GM12878 (cell line): Measurements from ENCODE around the gene WNT5A. TPM values are rescaled to one million over a fixed set of nuclear protein-coding genes. Genes with fewer than 3 reads are reported as not detected.

ENCODE experiments used
- ATAC-seq: fragments of 200-7000 bp; cut with Tn5 transposase; 3 replicates; pipeline ENCODE4 v1.9.1; 2020; ENCODE audit warnings: mild to moderate bottlenecking, moderate library complexity
- BruUV-seq: library from RNA; stranded (reverse); fragments of 400-500 nt; replicated peaks from 2 replicates; lab custom pipeline; 2021; lab: Mats Ljungman, UMichigan
- CTCF ChIA-PET: fragments of 300-600 bp; sonication (Branson Sonifier 250); formaldehyde crosslinking; extraction: SDS; loops from one replicate; lab custom pipeline; 2021; ENCODE audit warnings: inconsistent platforms; lab: Yijun Ruan, JAX
- POLR2A ChIA-PET: fragments of 350-600 bp; formaldehyde crosslinking; extraction: SDS; loops from one replicate; lab custom pipeline; 2021; ENCODE audit warnings: inconsistent platforms; lab: Charles Lee
- RAD21 ChIA-PET: fragments of 300-600 bp; sonication (Branson Sonifier 250); formaldehyde crosslinking; loops from one replicate; lab custom pipeline; 2023; ENCODE audit warnings: antibody characterized with exemption; ENCODE audit not compliant: unreplicated experiment; lab: Charles Lee
- SMC1A ChIA-PET: fragments of 300-600 bp; sonication (Branson Sonifier 250); formaldehyde crosslinking; loops from one replicate; lab custom pipeline; 2023; ENCODE audit not compliant: unreplicated experiment, uncharacterized antibody; lab: Charles Lee
- DNase-seq: peaks from one replicate; pipeline ENCODE4 v3.0.0-alpha.2; 2011; ENCODE audit warnings: low read depth, low spot score
- FAIRE-seq: peaks from 3 replicates; lab custom pipeline; 2011; peaks lifted over from hg19 to GRCh38; lab: Jason Lieb, UNC
- H2AFZ ChIP-seq: 2 replicates; pipeline ENCODE4 v1.6.0; 2011; ENCODE audit warnings: low read depth, low read length, control low read depth; ENCODE audit not compliant: control insufficient read depth
- H3K27ac ChIP-seq: 2 replicates; pipeline ENCODE4 v1.5.1; 2011; ENCODE audit warnings: control low read depth; ENCODE audit not compliant: control insufficient read depth, insufficient read depth
- H3K27me3 ChIP-seq, 2 experiments: replicated peaks in 1 of 2; 2 replicates each; pipeline versions ENCODE4 v1.6.0 to v1.6.1; 2011; ENCODE audit warnings: low read length in 1 of 2; ENCODE audit not compliant: control insufficient read depth in 2 of 2, insufficient read depth in 2 of 2
- H3K36me3 ChIP-seq, 2 experiments: 2 replicates each; pipeline ENCODE4 v1.5.1; 2011; ENCODE audit warnings: low read length in 1 of 2; ENCODE audit not compliant: control insufficient read depth in 2 of 2, insufficient read depth in 2 of 2
- H3K4me1 ChIP-seq: 2 replicates; pipeline ENCODE4 v1.6.1; 2011; ENCODE audit warnings: mild to moderate bottlenecking, low read length, moderate library complexity, mixed read lengths; ENCODE audit not compliant: control insufficient read depth, insufficient read depth
- H3K4me2 ChIP-seq: 2 replicates; pipeline ENCODE4 v1.6.0; 2011; ENCODE audit warnings: control low read depth; ENCODE audit not compliant: control insufficient read depth, insufficient read depth
- H3K4me3 ChIP-seq: fragments of 200-600 bp; sonication (generic); 2 replicates; pipeline ENCODE4 v1.5.1; 2016
- H3K79me2 ChIP-seq: 2 replicates; pipeline ENCODE4 v1.6.0; 2011; ENCODE audit warnings: low read length; ENCODE audit not compliant: control insufficient read depth, insufficient read depth
- H3K9ac ChIP-seq: 2 replicates; pipeline ENCODE4 v1.8.0; 2011; ENCODE audit warnings: low read length, control low read depth, mixed read lengths; ENCODE audit not compliant: control insufficient read depth, insufficient read depth
- H3K9me3 ChIP-seq: replicated peaks from 3 replicates; pipeline ENCODE4 v1.5.1; 2011; ENCODE audit warnings: mild to moderate bottlenecking, low read length; ENCODE audit not compliant: control insufficient read depth, insufficient read depth
- H4K20me1 ChIP-seq: 2 replicates; pipeline ENCODE4 v1.6.0; 2011; ENCODE audit not compliant: control insufficient read depth, insufficient read depth
- CTCF ChIP-seq, 3 experiments: IDR thresholded peaks in 2 of 3; conservative IDR thresholded peaks in 1 of 3; 2 replicates each; pipeline ENCODE4 v1.5.1; 2011; ENCODE audit warnings: low read depth in 3 of 3, low read length in 3 of 3, mild to moderate bottlenecking in 3 of 3, control low read depth in 2 of 3, moderate library complexity in 2 of 3, inconsistent platforms in 1 of 3, mixed read lengths in 1 of 3; ENCODE audit not compliant: control insufficient read depth in 2 of 3, insufficient read depth in 1 of 3; ENCODE audit errors: extremely low read depth in 1 of 3
- PBX3 ChIP-seq: IDR thresholded peaks from 2 replicates; pipeline ENCODE4 v1.6.1; 2011; ENCODE audit warnings: mild to moderate bottlenecking, low read depth, low read length, moderate library complexity; ENCODE audit not compliant: insufficient replicate concordance
- RAD21 ChIP-seq: IDR thresholded peaks from 2 replicates; pipeline ENCODE4 v1.6.1; 2011; ENCODE audit warnings: mild to moderate bottlenecking, low read depth, low read length, moderate library complexity; ENCODE audit not compliant: insufficient read depth
- SMC3 ChIP-seq: IDR thresholded peaks from 2 replicates; pipeline ENCODE4 v1.6.1; 2011; ENCODE audit warnings: low read length, improper control_type of control experiment, borderline replicate concordance
- WGBS: methylation state at CpG from one replicate; pipeline ENCODE4 v1.1.6; 2016; ENCODE audit warnings: low lambda C conversion rate; ENCODE audit not compliant: insufficient replicate concordance, insufficient coverage; ENCODE audit errors: missing lambda C conversion rate; 5-methylcytosine and 5-hydroxymethylcytosine counted together
- in situ Hi-C: fragments of 300-500 bp; cut with MboI; formaldehyde crosslinking; loops from 9 replicates; pipeline ENCODE4 v1.14.3; 2018; ENCODE audit warnings: mixed read lengths
- intact Hi-C: fragments of 100-400 bp; cut with micrococcal nuclease; formaldehyde crosslinking; loops from one replicate; pipeline ENCODE4 v1.14.2; 2022; ENCODE audit not compliant: unreplicated experiment
- polyA plus RNA-seq, 11 experiments: library from polyadenylated mRNA; depleted of rRNA in 4 of 11; unstranded in 6 of 11; stranded (reverse) in 5 of 11; fragments of >200 nt; fragmentation: Nextera tagmentation in 4 of 11; fragmentation: Illumina TruSeq in 1 of 11; extraction: Ambion mirVana in 4 of 11; extraction: Trizol in 1 of 11; gene quantifications; 1 replicate in 1 of 11; 2 replicates in 10 of 11; pipeline versions ENCODE4 v1.2.1 to v1.2.3, GENCODE V29; 2011 to 2016; ENCODE audit warnings: inconsistent platforms in 2 of 11, missing spikeins in 2 of 11, low read depth in 1 of 11
- total RNA-seq, 4 experiments: library from RNA; depleted of rRNA in 3 of 4; stranded (reverse); fragments of >200 nt in 3 of 4; fragmentation: Illumina TruSeq in 1 of 4; extraction: Trizol in 1 of 4; gene quantifications; 2 replicates each; pipeline versions ENCODE4 v1.2.1 to v1.2.3, GENCODE V29; 2013 to 2021

WNT5A gene
- total and polyA plus RNA-seq, 10 of the 15 experiments (the other 5 are each of a cell fraction or from before 2014, with no cell fraction given) = 0.06 to 2.8 (median 0.39) TPM

GRCh38 chr3:55434789-55435188, 52.3 kb downstream of the WNT5A start:
- ChIA-PET POLR2A (no interaction called here), CTCF (interaction anchor here (0.8 to 2.8 kb wide), 7 partner anchors 9 to 816 kb away, joined by 3 to 13 read pairs (median 4); no protein-coding TSS in a partner anchor), RAD21 (interaction anchor here (1.2 kb wide), 1 partner anchor 287 kb away, joined by 8 read pairs; no protein-coding TSS in a partner anchor)
- no peak overlapping the region for H3K4me2 ChIP-seq
- BruUV-seq = no TSS peak
- WGBS = 0% methylated on average over 1 of the region's 1 CpG
- H3K36me3 ChIP-seq = no peaks in the 10 kb centered on the region
- ATAC-seq = peak; percentile 89
- H3K27me3 ChIP-seq = no peaks in the 10 kb centered on the region; a peak in 2 of 4 replicates
- no peak for TF ChIP-seq PBX3
- TF ChIP-seq CTCF (IDR thresholded peaks at IDR 0.05 in 2 of 3, conservative IDR thresholded peaks at IDR 0.05 in 1 of 3; ENCODE audit: control insufficient read depth in 2 of 3, extremely low read depth in 1 of 3, insufficient read depth in 1 of 3, low read depth in 3 of 3, low read length in 3 of 3) = peak; percentile 73 to 79 (median 74)
- TF ChIP-seq SMC3 = peak; percentile 84
- peak; percentile 63 for TF ChIP-seq RAD21
- TF ChIP-seq, all 136 proteins: peak for 3
- Histone ChIP-seq H3K9me3 (no peaks in the 10 kb centered on the region), H4K20me1 (no peaks in the 10 kb centered on the region), H2AFZ (no peak overlapping the region), H3K4me3 (no peak overlapping the region), H3K27ac (no peak overlapping the region), H3K9ac (no peak overlapping the region), H3K79me2 (no peaks in the 10 kb centered on the region), H3K4me1 (no peaks in the 10 kb centered on the region)
- intact Hi-C loops (loop anchor here (1.0 to 10.0 kb wide), 5 partner anchors 50 to 816 kb away; no protein-coding TSS in a partner anchor), in situ Hi-C loops (no loop called here)
- no peak for DNase-seq
- SMC1A ChIA-PET = interaction anchor here (1.0 kb wide), 1 partner anchor 869 kb away, joined by 3 read pairs; no protein-coding TSS in a partner anchor
- FAIRE-seq = peak; percentile 38
